OCI-LY3 (cell line): ENCODE data around the gene SERTAD1.

ENCODE experiments used
- H2AFZ ChIP-seq: fragments of 200-600, 300-600 bp; shearing (Covaris generic); 2 replicates; pipeline ENCODE4 v1.6.0; 2014; ENCODE audit warnings: antibody characterized with exemption, low read depth, low read length
- H3K27ac ChIP-seq: fragments of 200-600, 300-600 bp; sonication (generic); 2 replicates; pipeline ENCODE4 v1.5.1; 2014; ENCODE audit warnings: mild to moderate bottlenecking, low read length, moderate library complexity, mixed read lengths
- H3K27me3 ChIP-seq: fragments of 200-600, 300-600 bp; sonication (generic); 2 replicates; pipeline ENCODE4 v1.6.1; 2014; ENCODE audit warnings: low read depth, low read length, mixed read lengths
- H3K36me3 ChIP-seq: fragments of 200-600, 300-600 bp; sonication (generic); replicated peaks from 2 replicates; pipeline ENCODE3; 2014; ENCODE audit warnings: low read depth, low read length, mixed read lengths
- H3K4me1 ChIP-seq: fragments of 300-600, 200-600 bp; sonication (generic); 2 replicates; pipeline ENCODE4 v1.6.1; 2014; ENCODE audit warnings: low read length, mixed read lengths
- H3K4me2 ChIP-seq: fragments of 200-600, 300-600 bp; sonication (generic); 2 replicates; pipeline ENCODE4 v1.6.1; 2014; ENCODE audit warnings: low read length, mixed read lengths
- H3K4me3 ChIP-seq: fragments of 300-600, 200-600 bp; sonication (generic); 2 replicates; pipeline ENCODE4 v1.5.1; 2014; ENCODE audit warnings: antibody characterized with exemption, mild to moderate bottlenecking, low read length, moderate library complexity
- H3K79me2 ChIP-seq: fragments of 300-600, 200-600 bp; shearing (Covaris generic); 2 replicates; pipeline ENCODE4 v1.6.1; 2014; ENCODE audit warnings: mild to moderate bottlenecking, low read length, mixed read lengths
- H3K9ac ChIP-seq: fragments of 300-600, 200-600 bp; shearing (Covaris generic); 2 replicates; pipeline ENCODE4 v1.6.0; 2014; ENCODE audit warnings: mild to moderate bottlenecking, low read length, moderate library complexity
- H3K9me3 ChIP-seq: fragments of 200-600, 300-600 bp; shearing (Covaris generic); 2 replicates; pipeline ENCODE4 v1.6.1; 2014; ENCODE audit warnings: low read length, mixed read lengths; ENCODE audit not compliant: insufficient read depth
- H4K20me1 ChIP-seq: fragments of 200-600, 300-600 bp; sonication (generic); 2 replicates; pipeline ENCODE4 v1.6.1; 2016; ENCODE audit warnings: low read length, mixed read lengths; ENCODE audit not compliant: insufficient read depth
- CTCF ChIP-seq: fragments of 200-600, 300-600 bp; sonication (generic); IDR thresholded peaks from 2 replicates; pipeline ENCODE4 v1.5.1; 2014; ENCODE audit warnings: antibody characterized with exemption, low read length, low read depth
- EZH2phosphoT487 ChIP-seq: fragments of 200-600 bp; shearing (Covaris generic); IDR thresholded peaks from 2 replicates; pipeline ENCODE4 v1.6.1; 2018; ENCODE audit warnings: antibody characterized with exemption, mixed run types, low read depth

Gene SERTAD1

GRCh38 chr19:40380199-40381037 is 45.4 kb downstream of the SERTAD1 start:
- Histone ChIP-seq H3K27ac (no peak overlapping the region), H3K79me2 (no peaks in the 10 kb centered on the region), H3K4me3 (no peak overlapping the region), H3K9ac (no peak overlapping the region), H3K9me3 (no peaks in the 10 kb centered on the region), H3K4me1 (no peaks in the 10 kb centered on the region), H2AFZ (no peak overlapping the region), H3K27me3 (peaks cover 8% of the 10 kb centered on the region), H3K4me2 (no peak overlapping the region), H4K20me1 (no peaks in the 10 kb centered on the region), H3K36me3 (no peaks in the 10 kb centered on the region)
- TF ChIP-seq CTCF (no peak), EZH2phosphoT487 (no peak)

- Histone ChIP-seq H3K4me2 (no peak overlapping the region), H3K27ac (no peak overlapping the region), H3K79me2 (no peaks in the 10 kb centered on the region), H4K20me1 (no peaks in the 10 kb centered on the region), H3K4me1 (no peaks in the 10 kb centered on the region), H3K9ac (no peak overlapping the region), H3K36me3 (no peaks in the 10 kb centered on the region), H3K4me3 (no peak overlapping the region), H3K9me3 (no peaks in the 10 kb centered on the region), H3K27me3 (peaks cover 4% of the 10 kb centered on the region), H2AFZ (no peak overlapping the region)
- TF ChIP-seq EZH2phosphoT487 (no peak), CTCF (no peak)
These were observed 46.2 kb downstream of the SERTAD1 start for GRCh38 chr19:40379446-40380198.

DNA sequence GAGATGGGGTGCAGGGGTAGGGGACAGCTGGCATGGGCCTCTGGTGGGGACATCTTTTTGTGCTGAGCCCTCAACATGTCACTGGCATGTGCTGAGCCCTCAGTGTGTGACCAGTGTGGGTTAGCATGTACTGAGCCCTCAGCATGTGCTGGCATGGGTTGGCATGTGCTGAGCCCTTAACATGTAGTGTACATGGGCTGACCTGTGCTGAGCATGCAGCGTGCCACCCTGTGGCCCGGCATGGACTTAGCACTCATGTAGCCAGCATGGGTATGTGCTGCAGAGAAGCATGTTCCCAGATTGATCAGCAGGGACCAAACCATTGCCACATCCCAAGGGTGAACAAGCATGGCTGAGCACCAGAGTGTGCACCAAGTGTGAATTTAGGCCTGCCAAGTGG is 47.3 kb downstream of the SERTAD1 start:
- Histone ChIP-seq H3K9ac (no peak overlapping the region), H4K20me1 (no peaks in the 10 kb centered on the region), H3K27ac (no peak overlapping the region), H3K4me2 (no peak overlapping the region), H3K79me2 (no peaks in the 10 kb centered on the region), H3K9me3 (no peaks in the 10 kb centered on the region), H3K4me1 (no peaks in the 10 kb centered on the region), H3K36me3 (no peaks in the 10 kb centered on the region), H2AFZ (no peak overlapping the region), H3K4me3 (no peak overlapping the region), H3K27me3 (peaks cover 4% of the 10 kb centered on the region)
- TF ChIP-seq EZH2phosphoT487 (no peak), CTCF (peak; percentile 54)

GRCh38 chr19:40377876-40378385 is 47.9 kb downstream of the SERTAD1 start:
- H3K9me3 ChIP-seq: no peaks in the 10 kb centered on the region
- no peak overlapping the region for H2AFZ ChIP-seq
- H3K4me3 ChIP-seq: no peak overlapping the region
- H3K27me3 ChIP-seq: peaks cover 4% of the 10 kb centered on the region
- no peaks in the 10 kb centered on the region for H3K4me1 ChIP-seq
- no peak overlapping the region for H3K4me2 ChIP-seq
- no peaks in the 10 kb centered on the region for H3K79me2 ChIP-seq
- no peaks in the 10 kb centered on the region for H3K36me3 ChIP-seq
- H3K9ac ChIP-seq: no peak overlapping the region
- H3K27ac ChIP-seq: no peak overlapping the region
- H4K20me1 ChIP-seq: no peaks in the 10 kb centered on the region
- TF ChIP-seq EZH2phosphoT487 (no peak), CTCF (no peak)
